Neuron (in vitro differentiated cells): ENCODE results near the gene CILP.
"Not testable (repeated sequence)": the region's sequence is repeated elsewhere in the genome, so short reads cannot be mapped to it uniquely, and the experiment has no call there.

Experiments used
- H2AFZ ChIP-seq: one replicate; pipeline ENCODE4 v1.6.1; 2013; ENCODE audit warnings: low read depth, mild to moderate bottlenecking, inconsistent platforms, low read length, moderate library complexity
- H3K27me3 ChIP-seq: one replicate; pipeline ENCODE4 v1.6.1; 2013; ENCODE audit warnings: low read length; ENCODE audit not compliant: insufficient read depth
- H3K36me3 ChIP-seq: one replicate; pipeline ENCODE4 v1.6.1; 2013; ENCODE audit warnings: low read length; ENCODE audit not compliant: insufficient read depth
- H3K4me1 ChIP-seq: one replicate; pipeline ENCODE4 v1.6.1; 2013; ENCODE audit warnings: low read length; ENCODE audit not compliant: insufficient read depth
- H3K4me3 ChIP-seq: 2 replicates; pipeline ENCODE4 v1.5.1; 2013; ENCODE audit warnings: mild to moderate bottlenecking, low read length, moderate library complexity
- H3K9me3 ChIP-seq: one replicate; pipeline ENCODE4 v1.6.1; 2013; ENCODE audit warnings: low read length

The CILP gene

GRCh38 chr15:65246026-65246714 is 34.9 kb upstream of the CILP start:
- no peaks in the 10 kb centered on the region for H3K36me3 ChIP-seq
- H3K4me3 ChIP-seq: no peak overlapping the region
- no peaks in the 10 kb centered on the region for H3K27me3 ChIP-seq
- H2AFZ ChIP-seq: no peak overlapping the region
- H3K4me1 ChIP-seq: no peaks in the 10 kb centered on the region
- H3K9me3 ChIP-seq: no peaks in the 10 kb centered on the region

GRCh38 chr15:65245096-65245856 is 34.0 kb upstream of the CILP start:
- no peaks in the 10 kb centered on the region for H3K36me3 ChIP-seq
- H3K27me3 ChIP-seq: no peaks in the 10 kb centered on the region
- no peak overlapping the region for H3K4me3 ChIP-seq
- no peak overlapping the region for H2AFZ ChIP-seq
- no peaks in the 10 kb centered on the region for H3K4me1 ChIP-seq
- H3K9me3 ChIP-seq: no peaks in the 10 kb centered on the region

GRCh38 chr15:65244638-65245037 is 33.4 kb upstream of the CILP start:
- Histone ChIP-seq H3K27me3 (no peaks in the 10 kb centered on the region), H2AFZ (no peak overlapping the region), H3K36me3 (no peaks in the 10 kb centered on the region)

GRCh38 chr15:65236443-65236842 is 25.2 kb upstream of the CILP start:
- H3K9me3 ChIP-seq, H3K4me3 ChIP-seq, H3K36me3 ChIP-seq, H2AFZ ChIP-seq, H3K27me3 ChIP-seq, H3K4me1 ChIP-seq: not testable (repeated sequence)

More at GRCh38 chr15:65244638-65245037, 33.4 kb upstream of the CILP start:
- H3K4me3 ChIP-seq: no peak overlapping the region
- H3K4me1 ChIP-seq: no peaks in the 10 kb centered on the region
- no peaks in the 10 kb centered on the region for H3K9me3 ChIP-seq

- no peak overlapping the region for H3K4me3 ChIP-seq
- H2AFZ ChIP-seq: no peak overlapping the region
- H3K36me3 ChIP-seq: no peaks in the 10 kb centered on the region
- H3K4me1 ChIP-seq: no peaks in the 10 kb centered on the region
- no peaks in the 10 kb centered on the region for H3K9me3 ChIP-seq
- H3K27me3 ChIP-seq: no peaks in the 10 kb centered on the region
Measured at GRCh38 chr15:65233696-65234095, 22.4 kb upstream of the CILP start.

GRCh38 chr15:65232520-65232919 is 21.2 kb upstream of the CILP start:
- H3K36me3 ChIP-seq: no peaks in the 10 kb centered on the region
- H3K27me3 ChIP-seq: no peaks in the 10 kb centered on the region
- no peak overlapping the region for H2AFZ ChIP-seq
- no peaks in the 10 kb centered on the region for H3K9me3 ChIP-seq
- H3K4me1 ChIP-seq: no peaks in the 10 kb centered on the region
- H3K4me3 ChIP-seq: no peak overlapping the region

GRCh38 chr15:65231306-65231705 is 20.0 kb upstream of the CILP start:
- no peaks in the 10 kb centered on the region for H3K36me3 ChIP-seq
- no peaks in the 10 kb centered on the region for H3K27me3 ChIP-seq
- no peaks in the 10 kb centered on the region for H3K9me3 ChIP-seq
- H2AFZ ChIP-seq: no peak overlapping the region
- no peak overlapping the region for H3K4me3 ChIP-seq
- no peaks in the 10 kb centered on the region for H3K4me1 ChIP-seq

- not testable (repeated sequence) for H3K4me3 ChIP-seq, H3K4me1 ChIP-seq, H3K36me3 ChIP-seq, H3K27me3 ChIP-seq, H3K9me3 ChIP-seq, H2AFZ ChIP-seq
Measured at GRCh38 chr15:65226901-65227300, 15.6 kb upstream of the CILP start.

- H3K36me3 ChIP-seq: no peaks in the 10 kb centered on the region
Measured at GRCh38 chr15:65226221-65226620, 14.9 kb upstream of the CILP start.

GRCh38 chr15:65223996-65224395 is 12.7 kb upstream of the CILP start:
- no peaks in the 10 kb centered on the region for H3K4me1 ChIP-seq
- H3K27me3 ChIP-seq: no peaks in the 10 kb centered on the region
- H3K36me3 ChIP-seq: no peaks in the 10 kb centered on the region
- H3K9me3 ChIP-seq: no peaks in the 10 kb centered on the region
- H3K4me3 ChIP-seq: no peak overlapping the region
- no peak overlapping the region for H2AFZ ChIP-seq

More at GRCh38 chr15:65226221-65226620, 14.9 kb upstream of the CILP start:
- H3K27me3 ChIP-seq: no peaks in the 10 kb centered on the region
- H3K4me1 ChIP-seq: no peaks in the 10 kb centered on the region
- no peak overlapping the region for H2AFZ ChIP-seq
- H3K9me3 ChIP-seq: no peaks in the 10 kb centered on the region
- no peak overlapping the region for H3K4me3 ChIP-seq

- Histone ChIP-seq H3K27me3 (no peaks in the 10 kb centered on the region), H3K4me3 (no peak overlapping the region), H3K4me1 (no peaks in the 10 kb centered on the region), H3K36me3 (no peaks in the 10 kb centered on the region), H3K9me3 (no peaks in the 10 kb centered on the region), H2AFZ (no peak overlapping the region)
Measured at GRCh38 chr15:65222891-65223290, 11.6 kb upstream of the CILP start.

GRCh38 chr15:65221697-65222096 is 10.4 kb upstream of the CILP start:
- H3K9me3 ChIP-seq: no peaks in the 10 kb centered on the region

GRCh38 chr15:65219137-65219536 is 7.9 kb upstream of the CILP start:
- no peak overlapping the region for H2AFZ ChIP-seq
- no peaks in the 10 kb centered on the region for H3K9me3 ChIP-seq
- no peaks in the 10 kb centered on the region for H3K36me3 ChIP-seq
- no peaks in the 10 kb centered on the region for H3K27me3 ChIP-seq
- no peaks in the 10 kb centered on the region for H3K4me1 ChIP-seq
- H3K4me3 ChIP-seq: no peak overlapping the region

More at GRCh38 chr15:65221697-65222096, 10.4 kb upstream of the CILP start:
- Histone ChIP-seq H3K4me1 (no peaks in the 10 kb centered on the region), H3K27me3 (no peaks in the 10 kb centered on the region), H3K36me3 (no peaks in the 10 kb centered on the region), H3K4me3 (no peak overlapping the region), H2AFZ (no peak overlapping the region)
